Coronary artery (tissue), 2 donors: ENCODE measurements around the gene C1orf210.

Experiments used
- DNase-seq: peaks from one replicate; pipeline ENCODE4 v3.0.0-alpha.2; 2017; ENCODE audit warnings: low spot score
- H3K27ac ChIP-seq, 2 donors: fragments of 200-600 bp; sonication (generic); one replicate each; pipeline ENCODE4 v1.5.1; 2016 to 2019
- H3K4me3 ChIP-seq: fragments of 200-600 bp; sonication (generic); 2 replicates; pipeline ENCODE4 v1.5.1; 2016; ENCODE audit warnings: mild to moderate bottlenecking, moderate library complexity
- CTCF ChIP-seq: fragments of 200-600 bp; sonication (generic); IDR thresholded peaks from one replicate; pipeline ENCODE4 v1.5.1; 2019; ENCODE audit warnings: antibody characterized with exemption

The C1orf210 gene

GRCh38 chr1:43279161-43279560 lies 6.2 kb downstream of the C1orf210 start:
- Histone ChIP-seq H3K27ac (no peak overlapping the region), H3K4me3 (no peak overlapping the region)
- DNase-seq: no peak
- TF ChIP-seq CTCF: no peak

GRCh38 chr1:43277116-43277876 lies 8.1 kb downstream of the C1orf210 start:
- no peak overlapping the region for H3K4me3 ChIP-seq
- no peak for DNase-seq
- no peak for TF ChIP-seq CTCF
- H3K27ac ChIP-seq: no peak overlapping the region

- DNase-seq: peak; percentile 53
- Histone ChIP-seq H3K4me3 (no peak overlapping the region), H3K27ac (no peak overlapping the region)
- no peak for TF ChIP-seq CTCF
These were observed 8.7 kb downstream of the C1orf210 start for GRCh38 chr1:43276673-43277072.

GRCh38 chr1:43275826-43276620 lies 9.4 kb downstream of the C1orf210 start:
- TF ChIP-seq CTCF: no peak
- Histone ChIP-seq H3K4me3 (no peak overlapping the region), H3K27ac (no peak overlapping the region)
- DNase-seq: peak; percentile 33

- Histone ChIP-seq H3K27ac (no peak overlapping the region), H3K4me3 (no peak overlapping the region)
- no peak for TF ChIP-seq CTCF
- DNase-seq: peak; percentile 46
These were observed 10.6 kb downstream of the C1orf210 start for GRCh38 chr1:43274804-43275180.

- peak; percentile 64 for DNase-seq
- no peak for TF ChIP-seq CTCF
- Histone ChIP-seq H3K27ac (no peak overlapping the region), H3K4me3 (no peak overlapping the region)
These were observed 11.1 kb downstream of the C1orf210 start for GRCh38 chr1:43274125-43274803.
